Lower lobe of right lung (tissue), 2 donors: ENCODE results near the gene TWNK. TPM values are rescaled to one million over a fixed set of nuclear protein-coding genes. Genes with fewer than 3 reads are reported as not detected.

Experiments
- ATAC-seq, 2 donors: fragments of 200-7000 bp; cut with Tn5 transposase; one replicate each; pipeline ENCODE4 v1.9.1; 2020 to 2022; ENCODE audit warnings: mild to moderate bottlenecking in 2 of 2, moderate library complexity in 2 of 2
- DNase-seq: peaks from one replicate; pipeline ENCODE4 v3.0.0-alpha.2; 2020
- H3K27ac ChIP-seq: fragments of 200-600 bp; one replicate; pipeline ENCODE4 v1.8.0; 2022
- H3K27me3 ChIP-seq: fragments of 200-600 bp; one replicate; pipeline ENCODE4 v1.8.0; 2022; ENCODE audit warnings: low read depth
- H3K36me3 ChIP-seq: fragments of 200-600 bp; one replicate; pipeline ENCODE4 v1.8.0; 2022; ENCODE audit warnings: mild to moderate bottlenecking
- H3K4me1 ChIP-seq: fragments of 200-600 bp; one replicate; pipeline ENCODE4 v1.8.0; 2022
- H3K4me3 ChIP-seq: fragments of 200-600 bp; one replicate; pipeline ENCODE4 v1.8.0; 2022; ENCODE audit warnings: mild to moderate bottlenecking
- H3K9me3 ChIP-seq: fragments of 200-600 bp; one replicate; pipeline ENCODE4 v1.8.0; 2022
- CTCF ChIP-seq: fragments of 200-600 bp; IDR thresholded peaks from one replicate; pipeline ENCODE4 v1.8.0; 2022; ENCODE audit warnings: antibody characterized with exemption, mild to moderate bottlenecking
- intact Hi-C: fragments of 100-400 bp; cut with DNase I; formaldehyde crosslinking; loops from one replicate; pipeline ENCODE4 v1.11.0; 2022
- total RNA-seq: library from RNA; stranded (reverse); fragmentation: NEBNext Ultra II Directional; extraction: Animal tissue kit (Norgen Biotek cat#: 25700); gene quantifications from one replicate; pipeline ENCODE4 v1.2.1, GENCODE V29; 2021
- donor health status: DM: no; HTN: yes; CAD: no; lungs with severe emphysema.

The TWNK gene
- total RNA-seq, 1 donor from 2014 or later: 5.8 TPM

GRCh38 chr10:101035314-101035713 lies 48.0 kb downstream of the TWNK start:
- DNase-seq: no peak
- no peak for ATAC-seq
- Histone ChIP-seq H3K4me3 (no peak overlapping the region), H3K4me1 (peaks cover 20% of the 10 kb centered on the region), H3K36me3 (peaks cover 59% of the 10 kb centered on the region), H3K27me3 (no peaks in the 10 kb centered on the region), H3K9me3 (no peaks in the 10 kb centered on the region), H3K27ac (no peak overlapping the region)
- TF ChIP-seq CTCF: no peak
- intact Hi-C loops: no loop called here

- H3K36me3 ChIP-seq: peaks cover 61% of the 10 kb centered on the region
- TF ChIP-seq CTCF: no peak
- DNase-seq: no peak
- intact Hi-C loops: no loop called here
- H3K9me3 ChIP-seq: no peaks in the 10 kb centered on the region
- H3K4me3 ChIP-seq: no peak overlapping the region
- H3K4me1 ChIP-seq: peaks cover 16% of the 10 kb centered on the region
- H3K27ac ChIP-seq: no peak overlapping the region
- no peak for ATAC-seq
- H3K27me3 ChIP-seq: no peaks in the 10 kb centered on the region
Measured at GRCh38 chr10:101035916-101036702, 48.8 kb downstream of the TWNK start.

- Histone ChIP-seq H3K4me1 (peaks cover 22% of the 10 kb centered on the region), H3K36me3 (peaks cover 61% of the 10 kb centered on the region), H3K27me3 (no peaks in the 10 kb centered on the region), H3K9me3 (no peaks in the 10 kb centered on the region), H3K27ac (no peak overlapping the region), H3K4me3 (no peak overlapping the region)
- DNase-seq: no peak
- intact Hi-C loops: no loop called here
- no peak for ATAC-seq
- TF ChIP-seq CTCF: no peak
Measured at GRCh38 chr10:101036726-101037125, 49.4 kb downstream of the TWNK start.

- no peaks in the 10 kb centered on the region for H3K27me3 ChIP-seq
- DNase-seq (no peak), ATAC-seq (no peak)
- no peak overlapping the region for H3K27ac ChIP-seq
- TF ChIP-seq CTCF: no peak
- no peaks in the 10 kb centered on the region for H3K9me3 ChIP-seq
- peaks cover 27% of the 10 kb centered on the region for H3K4me1 ChIP-seq
- intact Hi-C loops: no loop called here
- peaks cover 61% of the 10 kb centered on the region for H3K36me3 ChIP-seq
- no peak overlapping the region for H3K4me3 ChIP-seq
Measured at GRCh38 chr10:101038484-101038883, 51.1 kb downstream of the TWNK start.

- no peaks in the 10 kb centered on the region for H3K9me3 ChIP-seq
- H3K4me3 ChIP-seq: no peak overlapping the region
- no peak for TF ChIP-seq CTCF
- intact Hi-C loops: no loop called here
- H3K36me3 ChIP-seq: peaks cover 54% of the 10 kb centered on the region
- peaks cover 26% of the 10 kb centered on the region for H3K4me1 ChIP-seq
- no peaks in the 10 kb centered on the region for H3K27me3 ChIP-seq
- DNase-seq: no peak
- no peak overlapping the region for H3K27ac ChIP-seq
- no peak for ATAC-seq
Measured at GRCh38 chr10:101040061-101040460, 52.7 kb downstream of the TWNK start.
